ENCODE data around the gene PDIA2. TPM values are rescaled to one million over a fixed set of nuclear protein-coding genes. Genes with fewer than 3 reads are reported as not detected.

The PDIA2 gene
- total and polyA plus RNA-seq, 2 donors from 2014 or later: not detected

GRCh38 chr16:290015-290680 is 7.2 kb downstream of the PDIA2 start:
- FAIRE-seq (no peak), DNase-seq (no peak)
- Histone ChIP-seq H3K4me1 (ENCODE audit: control insufficient read depth in 2 of 3, insufficient read depth in 2 of 3, low read depth in 1 of 3, low read length in 3 of 3) (no peaks in the 10 kb centered on the region), H3K36me3 (ENCODE audit: control insufficient read depth in 2 of 3, insufficient read depth in 3 of 3, low read length in 3 of 3) (peaks cover 0 to 8% (median 0%) of the 10 kb centered on the region in 3 donors), H3K27ac (ENCODE audit: low read depth in 2 of 2, low read length in 2 of 2) (no peak overlapping the region), H3K27me3 (ENCODE audit: control insufficient read depth, insufficient read depth, low read length) (no peaks in the 10 kb centered on the region), H3K4me3 (ENCODE audit: low read length in 3 of 3) (no peak overlapping the region), H3K9ac (ENCODE audit: low read length in 3 of 3) (no peak overlapping the region), H3K9me3 (ENCODE audit: control insufficient read depth in 2 of 3, insufficient read depth in 1 of 3, low read length in 3 of 3) (no peaks in the 10 kb centered on the region)
- intact Hi-C loops (cut with DNase I): no loop called here
- no peak for TF ChIP-seq CTCF (IDR thresholded peaks at IDR 0.05; ENCODE audit: borderline replicate concordance, extremely low read depth, insufficient read depth)

- FAIRE-seq (no peak), DNase-seq (no peak)
- no peaks in the 10 kb centered on the region for H3K27me3 ChIP-seq (ENCODE audit: control insufficient read depth, insufficient read depth, low read length)
- H3K36me3 ChIP-seq (ENCODE audit: control insufficient read depth in 2 of 3, insufficient read depth in 3 of 3, low read length in 3 of 3): peaks cover 0 to 8% (median 0%) of the 10 kb centered on the region in 3 donors
- TF ChIP-seq CTCF (IDR thresholded peaks at IDR 0.05; ENCODE audit: borderline replicate concordance, extremely low read depth, insufficient read depth): no peak
- no peaks in the 10 kb centered on the region for H3K4me1 ChIP-seq (ENCODE audit: control insufficient read depth in 2 of 3, insufficient read depth in 2 of 3, low read depth in 1 of 3, low read length in 3 of 3)
- no peak overlapping the region for H3K4me3 ChIP-seq (ENCODE audit: low read length in 3 of 3)
- H3K9ac ChIP-seq (ENCODE audit: low read length in 3 of 3): no peak overlapping the region
- intact Hi-C loops (cut with DNase I): no loop called here
- no peak overlapping the region for H3K27ac ChIP-seq (ENCODE audit: low read depth in 2 of 2, low read length in 2 of 2)
- no peaks in the 10 kb centered on the region for H3K9me3 ChIP-seq (ENCODE audit: control insufficient read depth in 2 of 3, insufficient read depth in 1 of 3, low read length in 3 of 3)
These were observed 7.9 kb downstream of the PDIA2 start for GRCh38 chr16:290681-291405.

GRCh38 chr16:291539-291938 is 8.6 kb downstream of the PDIA2 start:
- no peaks in the 10 kb centered on the region for H3K4me1 ChIP-seq (ENCODE audit: control insufficient read depth in 2 of 3, insufficient read depth in 2 of 3, low read depth in 1 of 3, low read length in 3 of 3)
- FAIRE-seq (no peak), DNase-seq (no peak)
- H3K27me3 ChIP-seq (ENCODE audit: control insufficient read depth, insufficient read depth, low read length): no peaks in the 10 kb centered on the region
- intact Hi-C loops (cut with DNase I): no loop called here
- H3K36me3 ChIP-seq (ENCODE audit: control insufficient read depth in 2 of 3, insufficient read depth in 3 of 3, low read length in 3 of 3): peaks cover 0 to 8% (median 0%) of the 10 kb centered on the region in 3 donors
- H3K9ac ChIP-seq (ENCODE audit: low read length in 3 of 3): no peak overlapping the region
- no peak overlapping the region for H3K27ac ChIP-seq (ENCODE audit: low read depth in 2 of 2, low read length in 2 of 2)
- no peak overlapping the region for H3K4me3 ChIP-seq (ENCODE audit: low read length in 3 of 3)
- H3K9me3 ChIP-seq (ENCODE audit: control insufficient read depth in 2 of 3, insufficient read depth in 1 of 3, low read length in 3 of 3): no peaks in the 10 kb centered on the region
- no peak for TF ChIP-seq CTCF (IDR thresholded peaks at IDR 0.05; ENCODE audit: borderline replicate concordance, extremely low read depth, insufficient read depth)

Measured in kidney (tissue), 14 donors.